ENCODE measurements around the gene ANKS1A. TPM values are rescaled to one million over a fixed set of nuclear protein-coding genes. Genes with fewer than 3 reads are reported as not detected.
A peak's percentile ranks its signal among the peaks of the same experiment; 100 is the strongest.
"Not testable (repeated sequence)": the region's sequence is repeated elsewhere in the genome, so short reads cannot be mapped to it uniquely, and the experiment has no call there.

The ANKS1A gene
- polyA plus RNA-seq, 4 donors, result 6.5 to 29.9 (median 10.8) TPM

- DNase-seq, result peak in 1 of 2 donors; percentile 48
- no peak for FAIRE-seq
- peaks cover 7 to 36% (median 36%) of the 10 kb centered on the region in 3 donors for H3K36me3 ChIP-seq (ENCODE audit: control insufficient read depth in 3 of 3, insufficient read depth in 2 of 3, low read depth in 1 of 3, low read length in 3 of 3)
- H3K27me3 ChIP-seq (ENCODE audit: control insufficient read depth in 3 of 3, insufficient read depth in 3 of 3, low read length in 3 of 3), result no peaks in the 10 kb centered on the region
- H3K27ac ChIP-seq (ENCODE audit: low read depth in 1 of 3, low read length in 2 of 3), result peak overlapping the region in 1 of 3 donors; percentile 80
- H3K4me3 ChIP-seq (ENCODE audit: low read depth in 1 of 3, low read length in 3 of 3), result no peak overlapping the region
- peaks cover 0 to 12% (median 0%) of the 10 kb centered on the region in 3 donors for H3K4me1 ChIP-seq (ENCODE audit: control insufficient read depth in 3 of 3, insufficient read depth in 2 of 3, low read depth in 1 of 3, low read length in 2 of 3)
- 86 to 92% (median 89%) methylated on average over 4 of the region's 4 CpGs for WGBS, 3 donors
- H3K9me3 ChIP-seq (ENCODE audit: control insufficient read depth in 2 of 2, insufficient read depth in 1 of 2, low read depth in 1 of 2, low read length in 1 of 2), result no peaks in the 10 kb centered on the region
These were observed 13.5 kb upstream of the ANKS1A start for GRCh38 chr6:34875292-34876213.

GRCh38 chr6:34876472-34876871, 12.6 kb upstream of the ANKS1A start:
- Histone ChIP-seq H3K27ac (ENCODE audit: low read depth in 1 of 3, low read length in 2 of 3) (peak overlapping the region in 1 of 3 donors; percentile 80), H3K36me3 (ENCODE audit: control insufficient read depth in 3 of 3, insufficient read depth in 2 of 3, low read depth in 1 of 3, low read length in 3 of 3) (peaks cover 7 to 30% (median 29%) of the 10 kb centered on the region in 3 donors), H3K4me3 (ENCODE audit: low read depth in 1 of 3, low read length in 3 of 3) (no peak overlapping the region), H3K4me1 (ENCODE audit: control insufficient read depth in 3 of 3, insufficient read depth in 2 of 3, low read depth in 1 of 3, low read length in 2 of 3) (peaks cover 0 to 12% (median 0%) of the 10 kb centered on the region in 3 donors), H3K27me3 (ENCODE audit: control insufficient read depth in 3 of 3, insufficient read depth in 3 of 3, low read length in 3 of 3) (no peaks in the 10 kb centered on the region), H3K9me3 (ENCODE audit: control insufficient read depth in 2 of 2, insufficient read depth in 1 of 2, low read depth in 1 of 2, low read length in 1 of 2) (no peaks in the 10 kb centered on the region)
- 73 to 86% (median 86%) methylated on average over 3 of the region's 3 CpGs for WGBS, 3 donors
- DNase-seq (peak in 1 of 2 donors; percentile 64), FAIRE-seq (no peak)

- 84 to 95% (median 88%) methylated on average over 1 of the region's 1 CpG for WGBS, 3 donors
- DNase-seq, result no peak
- Histone ChIP-seq H3K4me3 (ENCODE audit: low read depth in 1 of 3, low read length in 3 of 3) (no peak overlapping the region), H3K27ac (ENCODE audit: low read depth in 1 of 3, low read length in 2 of 3) (peak overlapping the region in 1 of 3 donors; percentile 80), H3K4me1 (ENCODE audit: control insufficient read depth in 3 of 3, insufficient read depth in 2 of 3, low read depth in 1 of 3, low read length in 2 of 3) (peaks cover 0 to 12% (median 0%) of the 10 kb centered on the region in 3 donors), H3K27me3 (ENCODE audit: control insufficient read depth in 3 of 3, insufficient read depth in 3 of 3, low read length in 3 of 3) (no peaks in the 10 kb centered on the region), H3K9me3 (ENCODE audit: control insufficient read depth in 2 of 2, insufficient read depth in 1 of 2, low read depth in 1 of 2, low read length in 1 of 2) (no peaks in the 10 kb centered on the region), H3K36me3 (ENCODE audit: control insufficient read depth in 3 of 3, insufficient read depth in 2 of 3, low read depth in 1 of 3, low read length in 3 of 3) (peaks cover 7 to 32% (median 26%) of the 10 kb centered on the region in 3 donors)
- no peak for FAIRE-seq
These were observed 11.8 kb upstream of the ANKS1A start for GRCh38 chr6:34877259-34877658.

GRCh38 chr6:34877869-34878485, 11.1 kb upstream of the ANKS1A start:
- Histone ChIP-seq H3K9me3 (ENCODE audit: control insufficient read depth in 2 of 2, insufficient read depth in 1 of 2, low read depth in 1 of 2, low read length in 1 of 2) (no peaks in the 10 kb centered on the region), H3K36me3 (ENCODE audit: control insufficient read depth in 3 of 3, insufficient read depth in 2 of 3, low read depth in 1 of 3, low read length in 3 of 3) (peaks cover 7 to 27% (median 22%) of the 10 kb centered on the region in 3 donors), H3K27me3 (ENCODE audit: control insufficient read depth in 3 of 3, insufficient read depth in 3 of 3, low read length in 3 of 3) (no peaks in the 10 kb centered on the region), H3K4me1 (ENCODE audit: control insufficient read depth in 3 of 3, insufficient read depth in 2 of 3, low read depth in 1 of 3, low read length in 2 of 3) (peaks cover 0 to 12% (median 0%) of the 10 kb centered on the region in 3 donors), H3K4me3 (ENCODE audit: low read depth in 1 of 3, low read length in 3 of 3) (no peak overlapping the region), H3K27ac (ENCODE audit: low read depth in 1 of 3, low read length in 2 of 3) (no peak overlapping the region)
- FAIRE-seq (no peak), DNase-seq (no peak)
- WGBS, 3 donors, result 88 to 96% (median 92%) methylated on average over 5 of the region's 5 CpGs

- not testable (repeated sequence) for H3K9me3 ChIP-seq (ENCODE audit: control insufficient read depth in 2 of 2, insufficient read depth in 1 of 2, low read depth in 1 of 2, low read length in 1 of 2); H3K4me3 ChIP-seq (ENCODE audit: low read depth in 1 of 3, low read length in 3 of 3); H3K27ac ChIP-seq (ENCODE audit: low read depth in 1 of 3, low read length in 2 of 3); DNase-seq; H3K27me3 ChIP-seq (ENCODE audit: control insufficient read depth in 3 of 3, insufficient read depth in 3 of 3, low read length in 3 of 3); FAIRE-seq; H3K4me1 ChIP-seq (ENCODE audit: control insufficient read depth in 3 of 3, insufficient read depth in 2 of 3, low read depth in 1 of 3, low read length in 2 of 3)
- WGBS, 3 donors, result 100% methylated on average over 1 of the region's 1 CpG
- peaks cover 0 to 20% (median 8%) of the 10 kb centered on the region in 3 donors for H3K36me3 ChIP-seq (ENCODE audit: control insufficient read depth in 3 of 3, insufficient read depth in 2 of 3, low read depth in 1 of 3, low read length in 3 of 3)
These were observed 5.0 kb upstream of the ANKS1A start for GRCh38 chr6:34884073-34884472.

- no peaks in the 10 kb centered on the region for H3K27me3 ChIP-seq (ENCODE audit: control insufficient read depth in 3 of 3, insufficient read depth in 3 of 3, low read length in 3 of 3)
- H3K4me3 ChIP-seq (ENCODE audit: low read depth in 1 of 3, low read length in 3 of 3), result no peak overlapping the region
- 94 to 96% (median 96%) methylated on average over 2 of the region's 2 CpGs for WGBS, 3 donors
- H3K4me1 ChIP-seq (ENCODE audit: control insufficient read depth in 3 of 3, insufficient read depth in 2 of 3, low read depth in 1 of 3, low read length in 2 of 3), result peaks cover 0 to 3% (median 0%) of the 10 kb centered on the region in 3 donors
- peaks cover 0 to 19% (median 7%) of the 10 kb centered on the region in 3 donors for H3K36me3 ChIP-seq (ENCODE audit: control insufficient read depth in 3 of 3, insufficient read depth in 2 of 3, low read depth in 1 of 3, low read length in 3 of 3)
- no peak overlapping the region for H3K27ac ChIP-seq (ENCODE audit: low read depth in 1 of 3, low read length in 2 of 3)
- DNase-seq, result no peak
- H3K9me3 ChIP-seq (ENCODE audit: control insufficient read depth in 2 of 2, insufficient read depth in 1 of 2, low read depth in 1 of 2, low read length in 1 of 2), result no peaks in the 10 kb centered on the region
- no peak for FAIRE-seq
These were observed 4.1 kb upstream of the ANKS1A start for GRCh38 chr6:34884996-34885395.

- not testable (repeated sequence) for H3K9me3 ChIP-seq (ENCODE audit: control insufficient read depth in 2 of 2, insufficient read depth in 1 of 2, low read depth in 1 of 2, low read length in 1 of 2); FAIRE-seq; DNase-seq; H3K4me3 ChIP-seq (ENCODE audit: low read depth in 1 of 3, low read length in 3 of 3); H3K27ac ChIP-seq (ENCODE audit: low read depth in 1 of 3, low read length in 2 of 3); H3K27me3 ChIP-seq (ENCODE audit: control insufficient read depth in 3 of 3, insufficient read depth in 3 of 3, low read length in 3 of 3); H3K4me1 ChIP-seq (ENCODE audit: control insufficient read depth in 3 of 3, insufficient read depth in 2 of 3, low read depth in 1 of 3, low read length in 2 of 3)
- H3K36me3 ChIP-seq (ENCODE audit: control insufficient read depth in 3 of 3, insufficient read depth in 2 of 3, low read depth in 1 of 3, low read length in 3 of 3), result peaks cover 0 to 19% (median 4%) of the 10 kb centered on the region in 3 donors
- 89 to 93% (median 92%) methylated on average over 15 of the region's 15 CpGs for WGBS, 3 donors
These were observed 3.2 kb upstream of the ANKS1A start for GRCh38 chr6:34885837-34886236.

GRCh38 chr6:34887753-34888513, 1.1 kb upstream of the ANKS1A start, which contains the start of gene TAF11:
Gene TAF11 (minus strand): TSS chr6:34888042. CDS start chr6:34887957, 85 bp downstream.
- 0% methylated on average over 43 of the region's 43 CpGs for WGBS, 3 donors
- Histone ChIP-seq H3K9me3 (ENCODE audit: control insufficient read depth in 2 of 2, insufficient read depth in 1 of 2, low read depth in 1 of 2, low read length in 1 of 2) (no peaks in the 10 kb centered on the region), H3K4me3 (ENCODE audit: low read depth in 1 of 3, low read length in 3 of 3) (peak within 1 kb of the TSS; percentile 92 to 96 (median 92)), H3K27me3 (ENCODE audit: control insufficient read depth in 3 of 3, insufficient read depth in 3 of 3, low read length in 3 of 3) (no peaks in the 10 kb centered on the region), H3K36me3 (ENCODE audit: control insufficient read depth in 3 of 3, insufficient read depth in 2 of 3, low read depth in 1 of 3, low read length in 3 of 3) (peaks cover 0 to 10% (median 4%) of the 10 kb centered on the region in 3 donors), H3K27ac (ENCODE audit: low read depth in 1 of 3, low read length in 2 of 3) (peak within 1 kb of the TSS; percentile 79 to 100 (median 95)), H3K4me1 (ENCODE audit: control insufficient read depth in 3 of 3, insufficient read depth in 2 of 3, low read depth in 1 of 3, low read length in 2 of 3) (peaks cover 0 to 20% (median 0%) of the 10 kb centered on the region in 3 donors)
- DNase-seq (peak; percentile 96 to 98), FAIRE-seq (no peak)
